Measurements from ENCODE around the gene FARP2. TPM values are rescaled to one million over a fixed set of nuclear protein-coding genes. Genes with fewer than 3 reads are reported as not detected.

Gene FARP2
- total and polyA plus RNA-seq, 2 of the 4 experiments (the other 2 are of a cell fraction) = 17.1 to 30.8 TPM

DNA sequence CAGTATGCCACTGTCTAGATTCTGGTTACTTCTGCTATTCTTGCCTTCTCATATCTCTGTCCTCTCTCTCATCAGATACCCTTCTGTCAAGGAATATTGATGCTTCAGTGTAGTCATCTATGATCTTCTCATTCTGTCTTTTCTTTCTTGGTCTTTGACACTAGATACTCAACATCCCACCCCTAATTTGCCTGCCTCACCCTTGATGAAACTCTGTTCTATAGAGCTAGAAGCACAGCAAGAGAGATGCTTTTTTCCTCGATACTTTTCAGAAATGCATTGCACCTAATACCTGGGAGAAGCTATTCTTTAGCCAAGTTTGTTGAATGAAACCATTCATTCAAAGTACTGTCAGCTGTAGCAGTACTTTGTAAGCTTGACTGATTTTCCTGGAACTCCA, 30.8 kb upstream of the FARP2 start:
- no TSS peak for BruUV-seq (replicated peaks)
- CTCF ChIA-PET = no interaction called here
- H3K4me3 ChIP-seq (ENCODE audit: insufficient read depth, low read depth, low read length) = no peak overlapping the region
- H4K91ac ChIP-seq (ENCODE audit: insufficient read depth, low read depth, low read length) = no peak overlapping the region
- H3K27ac ChIP-seq (ENCODE audit: insufficient read depth, low read length) = no peak overlapping the region
- H3K27me3 ChIP-seq (ENCODE audit: control insufficient read depth, insufficient read depth, low read length) = no peaks in the 10 kb centered on the region
- H3K9me1 ChIP-seq (ENCODE audit: insufficient read depth, low read length) = peaks cover 12% of the 10 kb centered on the region
- H2BK20ac ChIP-seq (ENCODE audit: low read depth, low read length) = no peak overlapping the region
- H2AFZ ChIP-seq (replicated peaks; ENCODE audit: low read length, poor library complexity) = no peak overlapping the region
- no peak overlapping the region for H2AK9ac ChIP-seq (replicated peaks; ENCODE audit: low read depth, low read length, poor library complexity)
- no CpG with 5 or more reads among the region's 1 CpG for WGBS, 2 experiments (ENCODE audit: extremely low coverage in 2 of 2, insufficient read length in 1 of 2)
- H3K23ac ChIP-seq (ENCODE audit: low read depth, low read length) = no peak overlapping the region
- no peak overlapping the region for H3K18ac ChIP-seq (ENCODE audit: low read depth, low read length)
- H4K5ac ChIP-seq (ENCODE audit: low read depth, low read length) = no peak overlapping the region
- peaks cover 24 to 54% of the 10 kb centered on the region in 2 experiments for H3K79me1 ChIP-seq (ENCODE audit: low read depth in 1 of 2, low read length in 2 of 2)
- dilution Hi-C loops (cut with HindIII; ENCODE audit: low sequenced_read_pairs, unreplicated experiment) = no loop called here
- no peak overlapping the region for H2BK5ac ChIP-seq (ENCODE audit: low read depth, low read length, poor library complexity, severe bottlenecking)
- no peak overlapping the region for H2AK5ac ChIP-seq (ENCODE audit: low read depth, low read length)
- intact Hi-C loops (cut with micrococcal nuclease) = no loop called here
- in situ Hi-C loops (cut with MboI; ENCODE audit: low sequenced_read_pairs) = no loop called here
- ATAC-seq (ENCODE audit: low read depth) (no peak), DNase-seq (no peak)
- H3K14ac ChIP-seq (replicated peaks; ENCODE audit: low read depth, low read length) = no peak overlapping the region
- POLR2A ChIA-PET (ENCODE audit: unreplicated experiment) = no interaction called here
- H3K9me3 ChIP-seq (ENCODE audit: control insufficient read depth, insufficient read depth, low read length) = no peaks in the 10 kb centered on the region
- H4K20me1 ChIP-seq (ENCODE audit: insufficient read depth, low read length) = peaks cover 72% of the 10 kb centered on the region
- H3K56ac ChIP-seq (ENCODE audit: extremely low read depth, insufficient read depth, low read length) = no peak overlapping the region
- no peak overlapping the region for H3K4me2 ChIP-seq (ENCODE audit: low read depth, low read length)
- H2BK120ac ChIP-seq (ENCODE audit: low read depth, low read length) = no peak overlapping the region
- peaks cover 21% of the 10 kb centered on the region for H3K36me3 ChIP-seq (ENCODE audit: control insufficient read depth, insufficient read depth, low read length)
- H3K4me1 ChIP-seq (ENCODE audit: control insufficient read depth, insufficient read depth, low read length) = peaks cover 4% of the 10 kb centered on the region
- no peak for TF ChIP-seq MAFK (IDR thresholded peaks at IDR 0.05; ENCODE audit: low read depth, low read length)
- H2BK15ac ChIP-seq (ENCODE audit: low read depth, low read length) = no peak overlapping the region
- H4K8ac ChIP-seq (ENCODE audit: low read depth in 2 of 2, low read length in 2 of 2) = no peak overlapping the region
- no peak overlapping the region for H3K9ac ChIP-seq (ENCODE audit: low read depth, low read length)
- no peak overlapping the region for H3K4ac ChIP-seq (ENCODE audit: low read depth, low read length)

Data from IMR-90 (cell line).